H9 (cell line): Measurements from ENCODE around the gene TNFSF10. TPM values are rescaled to one million over a fixed set of nuclear protein-coding genes. Genes with fewer than 3 reads are reported as not detected.

Experiments used
- DNase-seq: peaks from one replicate; pipeline ENCODE4 v3.0.0-alpha.2; 2017
- H2AFZ ChIP-seq: one replicate; pipeline ENCODE4 v1.6.1; 2013; ENCODE audit warnings: mild to moderate bottlenecking, low read length, control low read depth, moderate library complexity
- H2AK5ac ChIP-seq: 2 replicates; pipeline ENCODE4 v1.6.1; 2013; ENCODE audit warnings: low read length, control low read depth, mixed read lengths; ENCODE audit not compliant: insufficient read length
- H2BK120ac ChIP-seq: one replicate; pipeline ENCODE4 v1.6.1; 2013; ENCODE audit warnings: low read depth, mild to moderate bottlenecking, low read length, control low read depth, inconsistent platforms; ENCODE audit not compliant: poor library complexity, severe bottlenecking
- H2BK12ac ChIP-seq: 2 replicates; pipeline ENCODE4 v1.6.1; 2013; ENCODE audit warnings: low read length, control low read depth, mixed read lengths, low read depth; ENCODE audit not compliant: insufficient read length
- H2BK15ac ChIP-seq: 2 replicates; pipeline ENCODE4 v1.6.1; 2013; ENCODE audit warnings: low read depth, low read length, control low read depth
- H2BK20ac ChIP-seq: one replicate; pipeline ENCODE4 v1.6.1; 2013; ENCODE audit warnings: low read depth, mild to moderate bottlenecking, low read length, control low read depth, inconsistent platforms; ENCODE audit not compliant: poor library complexity, severe bottlenecking
- H2BK5ac ChIP-seq: 2 replicates; pipeline ENCODE4 v1.6.1; 2013; ENCODE audit warnings: low read length, control low read depth, mixed read lengths; ENCODE audit not compliant: insufficient read length
- H3K14ac ChIP-seq: 2 replicates; pipeline ENCODE4 v1.6.1; 2013; ENCODE audit warnings: low read length, control low read depth; ENCODE audit not compliant: insufficient read depth
- H3K18ac ChIP-seq: 2 replicates; pipeline ENCODE4 v1.6.1; 2013; ENCODE audit warnings: low read depth, mild to moderate bottlenecking, mixed read lengths, low read length, control low read depth; ENCODE audit not compliant: insufficient read length
- H3K23ac ChIP-seq: 2 replicates; pipeline ENCODE4 v1.6.1; 2013; ENCODE audit warnings: low read length, control low read depth, mixed read lengths, low read depth; ENCODE audit not compliant: insufficient read length
- H3K23me2 ChIP-seq: 2 replicates; pipeline ENCODE4 v1.6.1; 2013; ENCODE audit warnings: low read depth, mild to moderate bottlenecking, mixed read lengths, low read length, control low read depth; ENCODE audit not compliant: insufficient read length, poor library complexity, severe bottlenecking
- H3K27ac ChIP-seq: 2 replicates; pipeline ENCODE4 v1.5.1; 2013; ENCODE audit warnings: low read length, control low read depth, mixed read lengths, low read depth; ENCODE audit not compliant: insufficient read length
- H3K27me3 ChIP-seq: 2 replicates; pipeline ENCODE4 v1.6.1; 2013; ENCODE audit warnings: low read length, control low read depth, inconsistent platforms; ENCODE audit not compliant: insufficient read depth
- H3K4ac ChIP-seq: 2 replicates; pipeline ENCODE4 v1.6.1; 2013; ENCODE audit warnings: low read depth, mild to moderate bottlenecking, control low read depth, inconsistent platforms, low read length, moderate library complexity
- H3K4me1 ChIP-seq: 2 replicates; pipeline ENCODE4 v1.6.1; 2013; ENCODE audit warnings: low read length, control low read depth, inconsistent platforms; ENCODE audit not compliant: insufficient read depth
- H3K4me2 ChIP-seq: 2 replicates; pipeline ENCODE4 v1.6.1; 2013; ENCODE audit warnings: low read length, control low read depth, mixed read lengths; ENCODE audit not compliant: insufficient read length, insufficient read depth
- H3K56ac ChIP-seq: 2 replicates; pipeline ENCODE4 v1.6.1; 2013; ENCODE audit warnings: low read depth, mild to moderate bottlenecking, mixed read lengths, low read length, control low read depth; ENCODE audit not compliant: insufficient read length
- H3K79me1 ChIP-seq: 2 replicates; pipeline ENCODE4 v1.6.1; 2013; ENCODE audit warnings: low read depth, mild to moderate bottlenecking, moderate library complexity, low read length, control low read depth, inconsistent platforms; ENCODE audit not compliant: insufficient read depth, poor library complexity, severe bottlenecking
- H3K79me2 ChIP-seq: 2 replicates; pipeline ENCODE4 v1.6.1; 2013; ENCODE audit warnings: low read length, control low read depth, inconsistent platforms; ENCODE audit not compliant: insufficient read depth
- H3K9ac ChIP-seq: 2 replicates; pipeline ENCODE4 v1.6.1; 2013; ENCODE audit warnings: low read length, control low read depth, mixed read lengths; ENCODE audit not compliant: insufficient read length; ENCODE audit errors: extremely low read depth
- H3K9me3 ChIP-seq: one replicate; pipeline ENCODE4 v1.6.1; 2013; ENCODE audit warnings: low read depth, low read length, inconsistent platforms; ENCODE audit not compliant: control insufficient read depth
- H3T11ph ChIP-seq: one replicate; pipeline ENCODE4 v1.6.1; 2013; ENCODE audit warnings: mild to moderate bottlenecking, low read length, control low read depth, inconsistent platforms
- H4K20me1 ChIP-seq: one replicate; pipeline ENCODE4 v1.6.1; 2013; ENCODE audit not compliant: control insufficient read depth, insufficient read length, insufficient read depth
- H4K5ac ChIP-seq: 2 replicates; pipeline ENCODE4 v1.6.1; 2013; ENCODE audit warnings: low read depth, mild to moderate bottlenecking, mixed read lengths, low read length, control low read depth; ENCODE audit not compliant: insufficient read length
- H4K8ac ChIP-seq: replicated peaks from 2 replicates; pipeline ENCODE4 v1.6.1; 2013; ENCODE audit warnings: low read length, control low read depth, mixed read lengths, low read depth; ENCODE audit not compliant: insufficient read length
- H4K91ac ChIP-seq: 2 replicates; pipeline ENCODE4 v1.6.1; 2013; ENCODE audit warnings: low read depth, mild to moderate bottlenecking, moderate library complexity, mixed read lengths, low read length, control low read depth; ENCODE audit not compliant: insufficient read length
- H3K27ac Mint-ChIP-seq, 3 experiments: 2 replicates in 2 of 3; 3 replicates in 1 of 3; pipeline ENCODE4 v1.8.0; 2020 to 2021; ENCODE audit warnings: mixed read lengths in 3 of 3, mild to moderate bottlenecking in 1 of 3, moderate library complexity in 1 of 3
- H3K27me3 Mint-ChIP-seq: 2 replicates; pipeline ENCODE4 v1.8.0; 2021; ENCODE audit warnings: low read depth, mild to moderate bottlenecking, moderate library complexity, mixed read lengths
- H3K36me3 Mint-ChIP-seq, 3 experiments: 2 replicates in 2 of 3; 3 replicates in 1 of 3; pipeline ENCODE4 v1.8.0; 2020 to 2021; ENCODE audit warnings: low read depth in 3 of 3, mixed read lengths in 3 of 3; ENCODE audit not compliant: insufficient read depth in 1 of 3
- H3K4me1 Mint-ChIP-seq, 2 experiments: 2 replicates each; pipeline ENCODE4 v1.8.0; 2020; ENCODE audit warnings: mixed read lengths in 2 of 2
- H3K4me3 Mint-ChIP-seq, 2 experiments: 2 replicates in 1 of 2; 3 replicates in 1 of 2; pipeline ENCODE4 v1.8.0; 2020 to 2021; ENCODE audit warnings: mild to moderate bottlenecking in 2 of 2, mixed read lengths in 2 of 2, moderate library complexity in 1 of 2
- H3K9me3 Mint-ChIP-seq, 2 experiments: 2 replicates in 1 of 2; 3 replicates in 1 of 2; pipeline ENCODE4 v1.8.0; 2020; ENCODE audit warnings: mild to moderate bottlenecking in 2 of 2, mixed read lengths in 2 of 2, moderate library complexity in 1 of 2
- WGBS: extraction: QIAGEN DNeasy Blood & Tissue Kit; methylation state at CpG from one replicate; pipeline ENCODE4 v1.1.7; 2013; ENCODE audit warnings: missing lambda C conversion rate, low lambda C conversion rate, mixed read lengths; ENCODE audit not compliant: insufficient read length; ENCODE audit errors: extremely low coverage; 5-methylcytosine and 5-hydroxymethylcytosine counted together
- total RNA-seq: library from RNA; stranded (reverse); gene quantifications from 2 replicates; pipeline ENCODE4 v1.2.1, GENCODE V29; 2021
- TF ChIP-seq, protein P1 (sequence below): fragments of 200-600 bp; sonication (generic); conservative IDR thresholded peaks from 3 replicates; pipeline ENCODE4 v1.8.0; 2021; ENCODE audit warnings: antibody characterized with exemption, mild to moderate bottlenecking

The TNFSF10 gene
- total RNA-seq, 1 experiment from 2014 or later: not detected

GRCh38 chr3:172530101-172530561, 6.9 kb upstream of the TNFSF10 start:
- Histone ChIP-seq H2BK120ac (no peak overlapping the region), H2AK5ac (no peak overlapping the region), H3K79me2 (no peaks in the 10 kb centered on the region), H2AFZ (no peak overlapping the region), H3K27me3 (no peaks in the 10 kb centered on the region), H2BK5ac (no peak overlapping the region), H4K91ac (no peak overlapping the region), H2BK15ac (no peak overlapping the region), H2BK12ac (no peak overlapping the region), H3K23me2 (no peaks in the 10 kb centered on the region), H3K4me1 (no peaks in the 10 kb centered on the region), H4K8ac (no peak overlapping the region), H3K4me2 (no peak overlapping the region), H3K27ac (no peak overlapping the region), H3K9ac (no peak overlapping the region), H3K4ac (no peak overlapping the region), H3K14ac (no peak overlapping the region), H4K5ac (no peak overlapping the region), H3K18ac (no peak overlapping the region), H3T11ph (no peak overlapping the region), H3K23ac (no peak overlapping the region), H3K56ac (no peak overlapping the region), H3K79me1 (no peaks in the 10 kb centered on the region), H2BK20ac (no peak overlapping the region), H4K20me1 (no peaks in the 10 kb centered on the region), H3K9me3 (no peaks in the 10 kb centered on the region)
- TF ChIP-seq, protein P1, sequence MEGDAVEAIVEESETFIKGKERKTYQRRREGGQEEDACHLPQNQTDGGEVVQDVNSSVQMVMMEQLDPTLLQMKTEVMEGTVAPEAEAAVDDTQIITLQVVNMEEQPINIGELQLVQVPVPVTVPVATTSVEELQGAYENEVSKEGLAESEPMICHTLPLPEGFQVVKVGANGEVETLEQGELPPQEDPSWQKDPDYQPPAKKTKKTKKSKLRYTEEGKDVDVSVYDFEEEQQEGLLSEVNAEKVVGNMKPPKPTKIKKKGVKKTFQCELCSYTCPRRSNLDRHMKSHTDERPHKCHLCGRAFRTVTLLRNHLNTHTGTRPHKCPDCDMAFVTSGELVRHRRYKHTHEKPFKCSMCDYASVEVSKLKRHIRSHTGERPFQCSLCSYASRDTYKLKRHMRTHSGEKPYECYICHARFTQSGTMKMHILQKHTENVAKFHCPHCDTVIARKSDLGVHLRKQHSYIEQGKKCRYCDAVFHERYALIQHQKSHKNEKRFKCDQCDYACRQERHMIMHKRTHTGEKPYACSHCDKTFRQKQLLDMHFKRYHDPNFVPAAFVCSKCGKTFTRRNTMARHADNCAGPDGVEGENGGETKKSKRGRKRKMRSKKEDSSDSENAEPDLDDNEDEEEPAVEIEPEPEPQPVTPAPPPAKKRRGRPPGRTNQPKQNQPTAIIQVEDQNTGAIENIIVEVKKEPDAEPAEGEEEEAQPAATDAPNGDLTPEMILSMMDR: no peak
- Mint-ChIP-seq H3K4me3 (no peak overlapping the region), H3K4me1 (0 out of 4 replicates have a peak, but pooled peaks cover 0 to 3% of the 10 kb centered on the region in 2 experiments), H3K27me3 (peaks cover 3% of the 10 kb centered on the region; the same call in 1 of the 2 replicates), H3K27ac (no peak overlapping the region), H3K36me3 (no peaks in the 10 kb centered on the region), H3K9me3 (no peaks in the 10 kb centered on the region)
- WGBS: no CpG with 5 or more reads among the region's 2 CpGs
- DNase-seq: no peak
